Cerebellar nuclear complex (tissue), 1 donor: Measurements from ENCODE around the gene TRIM45.
"Not testable (repeated sequence)": the region's sequence is repeated elsewhere in the genome, so short reads cannot be mapped to it uniquely, and the experiment has no call there.

Experiments used
- DNase-seq, 2 experiments: peaks; one replicate each; lab custom pipeline; 2025; lab: John Stamatoyannopoulos, UW

Gene TRIM45, protein sequence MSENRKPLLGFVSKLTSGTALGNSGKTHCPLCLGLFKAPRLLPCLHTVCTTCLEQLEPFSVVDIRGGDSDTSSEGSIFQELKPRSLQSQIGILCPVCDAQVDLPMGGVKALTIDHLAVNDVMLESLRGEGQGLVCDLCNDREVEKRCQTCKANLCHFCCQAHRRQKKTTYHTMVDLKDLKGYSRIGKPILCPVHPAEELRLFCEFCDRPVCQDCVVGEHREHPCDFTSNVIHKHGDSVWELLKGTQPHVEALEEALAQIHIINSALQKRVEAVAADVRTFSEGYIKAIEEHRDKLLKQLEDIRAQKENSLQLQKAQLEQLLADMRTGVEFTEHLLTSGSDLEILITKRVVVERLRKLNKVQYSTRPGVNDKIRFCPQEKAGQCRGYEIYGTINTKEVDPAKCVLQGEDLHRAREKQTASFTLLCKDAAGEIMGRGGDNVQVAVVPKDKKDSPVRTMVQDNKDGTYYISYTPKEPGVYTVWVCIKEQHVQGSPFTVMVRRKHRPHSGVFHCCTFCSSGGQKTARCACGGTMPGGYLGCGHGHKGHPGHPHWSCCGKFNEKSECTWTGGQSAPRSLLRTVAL

DNA sequence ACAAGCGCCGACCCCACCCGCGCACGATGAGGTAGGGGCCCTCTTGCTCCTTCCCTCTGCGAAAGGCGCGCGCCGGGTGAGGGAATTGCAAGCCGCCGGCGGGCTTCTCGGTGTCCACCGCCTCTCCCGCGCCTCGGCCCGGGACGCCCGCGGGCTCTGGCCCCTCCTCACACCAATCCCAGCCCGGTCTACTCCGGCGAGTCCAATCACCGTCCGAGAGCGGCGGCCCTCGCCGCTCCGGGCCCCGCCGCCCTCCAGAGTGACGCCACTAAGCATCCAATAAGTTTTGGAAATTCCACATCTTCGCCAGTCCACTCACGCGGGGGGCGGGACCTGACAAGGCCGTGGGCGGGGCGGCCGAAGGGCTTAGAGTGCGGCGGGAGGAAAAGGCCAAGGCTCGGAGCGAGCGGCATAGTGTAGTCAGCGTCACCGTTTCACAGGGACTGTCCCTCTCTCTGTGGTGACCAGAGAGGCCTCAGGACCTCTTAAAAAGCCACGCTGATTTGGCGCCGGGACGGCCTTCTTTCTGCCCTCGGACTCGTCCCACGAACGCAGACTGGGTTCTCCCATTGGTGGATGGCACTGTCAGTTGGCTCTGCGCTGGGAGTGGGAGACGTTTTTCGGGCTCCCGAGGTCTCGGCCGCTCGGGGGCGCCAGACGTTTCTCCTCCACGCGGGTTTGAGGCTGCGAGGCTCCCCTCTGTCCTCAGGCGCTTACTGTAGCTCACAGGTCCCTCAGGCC lies at the start of gene TRIM45:
Gene TRIM45, minus strand, starts transcription at position 161 of the 741 bp plus-strand sequence. CDS start 548 bp downstream, outside the sequence.
- DNase-seq, result peak; percentile 83 to 90

DNA sequence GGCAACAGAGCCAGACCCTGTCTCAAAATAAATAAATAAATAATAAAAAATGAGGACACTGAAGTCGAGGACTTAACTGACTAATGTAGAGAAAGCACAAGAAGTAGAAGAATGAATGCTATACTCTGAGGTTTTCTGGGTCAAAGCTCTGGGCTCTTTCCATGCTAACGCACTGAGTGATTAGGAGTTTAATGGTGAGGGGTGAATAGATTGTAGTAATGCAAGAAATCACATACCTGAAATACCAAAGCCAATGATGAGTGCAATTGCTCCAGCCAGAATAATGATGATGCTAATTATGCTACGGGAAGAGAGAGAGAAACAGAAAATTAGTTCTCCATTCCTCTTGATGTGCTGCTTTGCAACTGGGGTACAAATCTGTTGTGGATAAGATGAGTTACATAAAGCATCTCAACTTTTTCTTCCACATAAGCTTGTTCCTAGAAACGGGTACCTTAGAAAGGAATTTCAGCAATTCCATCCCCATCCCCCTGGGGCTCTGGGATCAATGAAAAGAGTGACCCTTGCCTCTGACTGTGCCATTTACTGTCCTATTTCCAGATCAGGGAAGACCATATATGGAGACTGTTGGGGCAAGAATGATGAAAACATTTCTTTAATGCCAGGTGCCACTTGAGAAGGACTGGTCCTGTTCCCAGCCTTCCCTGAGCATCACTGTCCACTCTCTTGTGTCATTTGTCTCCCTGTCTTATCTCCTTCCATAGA lies 48.5 kb upstream of the TRIM45 start:
- no peak for DNase-seq

DNA sequence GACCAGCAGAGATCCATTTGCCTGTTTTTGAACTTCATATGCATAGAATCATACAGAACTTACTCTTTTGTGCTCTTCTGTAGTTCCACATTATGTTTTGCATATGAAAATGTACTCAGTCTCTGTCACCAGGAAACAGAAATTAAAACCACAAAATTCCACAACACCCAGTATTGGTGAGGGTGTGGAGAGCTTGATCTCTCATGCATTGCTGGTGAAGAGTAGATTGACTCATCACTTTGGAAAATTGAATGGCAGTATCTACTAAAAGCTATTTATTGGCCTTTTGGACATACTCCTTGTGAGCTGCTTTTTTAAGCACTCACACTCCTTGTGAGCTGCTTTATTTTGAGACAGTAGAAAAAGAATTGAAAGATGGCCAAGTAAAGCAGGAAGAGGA lies 45.9 kb upstream of the TRIM45 start:
- DNase-seq, result no peak

DNA sequence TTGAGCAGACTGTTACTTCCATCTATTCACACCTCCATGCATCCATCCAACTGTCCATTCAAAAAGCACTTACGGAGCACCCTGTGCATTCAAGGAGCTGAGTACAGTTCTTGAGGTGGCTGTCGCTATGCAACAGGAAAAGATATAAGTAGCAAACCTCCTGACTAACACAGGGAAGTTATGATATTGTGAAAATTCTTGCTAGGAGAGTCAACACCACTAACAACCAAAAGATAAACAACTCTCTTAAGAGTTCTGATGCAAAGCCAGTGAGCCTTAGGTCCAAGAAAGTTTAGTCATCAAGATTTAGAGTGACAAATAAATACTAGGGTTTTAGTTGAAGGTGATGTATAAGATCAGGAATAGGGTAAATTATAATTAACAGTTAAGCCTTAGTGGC lies 44.5 kb upstream of the TRIM45 start:
- DNase-seq, result no peak

DNA sequence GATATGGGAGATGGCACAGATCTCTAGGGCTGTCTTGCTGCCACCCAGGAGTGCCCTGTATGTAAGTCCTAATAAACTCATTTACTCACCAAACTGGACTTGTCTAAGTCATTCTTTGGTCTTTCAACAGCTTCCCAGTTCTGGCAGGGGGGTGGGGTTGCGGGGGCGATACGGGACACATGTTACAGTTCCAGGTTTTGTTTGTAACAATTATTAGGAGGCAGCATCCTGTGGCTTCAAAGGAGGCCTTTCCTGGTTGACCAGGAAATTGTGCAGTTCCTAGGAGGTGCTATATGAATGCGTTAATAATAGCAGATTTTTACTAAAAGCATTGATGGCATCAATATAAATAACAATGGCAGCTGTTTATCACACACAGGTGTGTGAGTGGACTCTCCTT lies 42.7 kb upstream of the TRIM45 start:
- no peak for DNase-seq

DNA sequence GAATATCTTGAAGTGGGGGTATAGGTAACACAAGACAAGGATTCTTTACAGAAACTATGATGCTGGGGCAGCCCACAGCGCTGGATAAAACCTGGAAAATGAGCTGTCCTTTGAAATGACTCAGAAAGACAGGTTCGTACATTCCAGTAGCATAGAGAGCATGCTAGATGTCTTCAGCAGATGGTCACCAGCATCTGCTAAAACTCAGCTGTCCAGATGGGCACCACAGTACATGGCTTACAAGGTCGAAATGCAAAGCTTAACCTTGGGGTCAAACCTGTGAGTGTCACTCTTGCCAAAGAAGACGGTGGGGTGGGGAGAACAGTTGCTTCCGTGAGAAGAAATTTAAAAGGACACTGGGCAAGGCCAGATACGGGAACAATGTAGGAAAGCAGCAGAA lies 41.3 kb upstream of the TRIM45 start:
- DNase-seq, result no peak

DNA sequence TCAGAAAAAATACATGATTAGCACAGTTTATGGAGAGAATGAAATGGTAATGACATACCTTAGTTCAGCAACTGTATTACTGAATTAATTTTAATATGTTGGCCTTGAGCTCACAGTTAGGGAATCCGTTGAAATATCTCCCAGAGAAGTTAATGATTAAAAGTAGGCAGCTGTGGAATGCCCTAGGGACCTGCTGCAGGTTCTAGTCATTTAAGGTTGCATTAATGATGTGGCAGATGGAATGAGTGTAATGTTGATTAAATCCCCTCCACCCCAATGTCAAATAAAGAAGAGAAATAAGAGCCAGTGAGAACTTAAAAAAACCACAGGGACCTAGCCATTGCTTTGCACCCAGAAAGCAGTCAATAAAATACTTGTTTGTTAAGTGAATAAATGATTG lies 40.3 kb upstream of the TRIM45 start:
- DNase-seq, result no peak

DNA sequence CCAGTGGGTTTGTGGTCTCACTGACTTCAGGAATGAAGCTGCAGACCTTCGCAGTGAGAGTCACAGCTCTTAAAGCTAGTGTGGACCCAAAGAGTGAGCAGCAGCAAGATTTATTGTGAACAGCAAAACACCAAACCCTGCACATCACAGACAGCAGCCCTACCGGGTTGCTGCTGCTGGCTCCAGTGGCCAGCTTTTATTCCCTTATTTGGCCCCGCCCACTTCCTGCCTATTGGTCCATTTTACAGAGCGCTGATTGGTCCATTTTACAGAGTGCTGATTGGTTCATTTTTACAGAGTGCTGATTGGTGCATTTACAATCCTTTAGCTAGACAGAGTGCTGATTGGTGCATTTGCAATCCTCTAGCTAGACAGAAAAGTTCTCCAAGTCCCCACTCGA lies 29.8 kb upstream of the TRIM45 start:
- DNase-seq, result not testable (repeated sequence)

DNA sequence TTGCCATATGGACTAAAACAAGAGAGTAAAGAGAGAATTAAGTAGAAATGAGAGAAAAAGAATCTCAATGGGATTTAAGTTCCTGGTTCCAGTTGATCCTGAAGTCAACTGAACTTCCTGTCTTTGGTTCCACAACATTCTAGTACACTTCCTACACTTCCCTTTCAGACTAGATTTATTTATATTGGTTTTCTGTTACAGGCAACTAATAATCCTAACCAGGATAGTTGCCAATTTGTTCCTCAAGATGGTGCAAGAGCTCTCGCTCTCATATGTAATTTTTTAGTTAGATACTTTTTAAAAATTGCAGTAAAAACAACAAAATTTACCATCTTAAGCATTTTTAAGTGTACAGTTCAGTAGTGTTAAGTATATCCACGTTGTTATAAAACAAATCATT lies 28.8 kb upstream of the TRIM45 start:
- no peak for DNase-seq

DNA sequence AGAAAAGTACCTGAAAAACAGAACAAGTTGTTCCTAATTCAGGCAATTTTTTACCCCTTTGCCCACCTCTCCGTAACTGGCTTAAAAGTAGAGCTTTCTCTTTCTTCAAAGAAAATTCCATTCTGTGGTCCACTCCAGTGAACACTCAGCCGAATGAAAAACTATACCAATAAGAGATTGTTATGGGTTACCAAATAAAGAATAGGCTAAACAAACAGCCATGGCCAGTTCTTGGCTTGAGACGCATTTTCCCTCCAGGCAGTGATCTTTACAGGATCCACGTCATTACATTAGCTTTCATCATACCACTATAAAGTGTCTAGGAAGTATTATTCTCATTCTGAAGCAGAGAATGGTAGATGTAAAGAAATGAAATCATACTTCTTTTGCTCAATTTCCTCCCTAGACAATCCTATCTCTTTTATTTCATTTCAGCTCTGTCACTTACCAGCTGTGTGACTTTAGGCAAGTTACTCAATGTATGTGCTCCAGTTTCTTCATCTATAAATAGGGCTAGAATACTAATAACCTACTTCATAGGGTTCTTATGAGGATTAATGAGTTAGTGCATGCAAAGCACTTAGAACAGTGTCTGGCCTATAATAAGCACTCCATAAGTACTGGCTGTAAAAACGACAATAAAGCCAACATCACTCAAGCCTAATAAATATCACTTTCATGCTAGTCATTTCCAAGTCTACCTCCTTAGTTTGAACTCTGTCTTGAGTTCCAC lies 26.5 kb upstream of the TRIM45 start:
- no peak for DNase-seq

DNA sequence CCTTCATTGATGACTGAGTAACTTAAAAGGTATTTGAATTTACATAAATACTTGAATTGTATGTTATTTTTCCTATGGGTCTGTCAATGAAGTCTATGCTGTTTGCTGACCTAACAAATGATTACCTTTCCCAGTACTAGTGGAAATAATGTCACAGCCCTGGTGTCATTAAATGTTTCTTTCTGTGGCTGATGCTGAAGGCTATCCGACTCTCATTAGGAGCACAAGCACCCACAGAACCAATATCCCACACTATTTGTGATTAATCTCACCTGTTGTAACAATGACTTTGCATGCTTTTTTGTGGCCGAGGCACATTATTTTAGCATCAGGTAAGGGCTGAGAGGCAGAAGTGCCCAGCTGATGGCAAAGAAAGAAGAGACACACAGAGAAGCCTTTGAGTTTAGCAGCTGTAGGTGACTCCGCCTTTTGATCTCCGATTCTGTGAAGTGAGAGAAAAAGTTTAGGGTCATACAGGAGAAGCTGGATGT lies 25.8 kb upstream of the TRIM45 start:
- no peak for DNase-seq

DNA sequence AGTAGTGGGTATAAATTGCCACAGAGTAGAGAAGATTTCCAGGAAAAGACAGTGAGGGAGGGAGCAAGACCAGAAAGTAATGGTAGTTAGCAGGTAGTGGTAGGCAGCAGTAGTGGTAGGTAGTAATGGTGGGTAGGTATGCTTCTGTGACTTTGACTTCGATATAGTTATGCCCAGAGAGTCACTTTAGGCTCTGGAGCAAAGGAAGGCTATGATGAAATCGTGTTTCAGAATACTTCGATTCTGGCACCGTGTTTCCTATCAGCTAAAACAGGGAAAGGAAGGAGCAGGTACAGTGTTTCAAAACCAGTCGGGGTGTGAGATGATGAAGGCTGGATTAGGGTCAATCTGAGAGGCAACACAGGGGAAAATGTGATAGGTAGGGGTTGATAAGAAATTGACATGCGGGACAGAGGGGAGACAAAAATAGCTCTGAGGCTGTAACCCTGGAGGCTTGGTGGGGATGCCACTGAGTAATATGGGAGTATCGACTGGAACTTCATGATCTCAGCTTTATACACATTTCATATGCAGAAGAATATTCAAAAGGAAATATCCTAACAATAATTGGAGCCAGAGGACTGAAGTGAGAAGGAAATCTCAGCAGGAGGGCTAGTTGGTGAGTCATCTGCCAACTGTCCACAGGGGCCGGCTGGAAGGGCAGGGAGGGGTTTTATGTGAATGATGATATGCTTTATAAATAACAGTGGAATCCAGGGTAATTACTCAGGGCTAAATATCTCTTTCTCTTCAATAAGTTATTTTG lies 25.2 kb upstream of the TRIM45 start:
- no peak for DNase-seq

DNA sequence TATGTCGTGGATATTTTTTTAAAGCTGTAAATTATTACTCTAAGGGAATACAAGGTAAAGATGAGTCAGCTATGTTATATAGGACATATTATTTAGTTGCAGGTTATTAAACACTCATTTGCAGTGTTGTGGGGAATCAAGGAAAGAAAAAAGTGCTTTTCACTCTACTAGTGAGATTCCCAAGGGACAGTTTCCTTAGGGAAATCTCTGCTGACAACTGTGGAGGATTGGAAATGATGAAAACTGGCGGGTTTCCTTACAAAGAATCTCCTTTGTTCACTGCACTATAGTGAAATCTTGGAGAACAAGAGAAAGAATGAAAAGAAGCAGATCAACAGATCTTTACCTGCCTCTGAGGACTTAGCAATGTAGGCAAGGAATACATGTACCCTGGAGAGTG lies 24.5 kb upstream of the TRIM45 start:
- DNase-seq, result no peak

DNA sequence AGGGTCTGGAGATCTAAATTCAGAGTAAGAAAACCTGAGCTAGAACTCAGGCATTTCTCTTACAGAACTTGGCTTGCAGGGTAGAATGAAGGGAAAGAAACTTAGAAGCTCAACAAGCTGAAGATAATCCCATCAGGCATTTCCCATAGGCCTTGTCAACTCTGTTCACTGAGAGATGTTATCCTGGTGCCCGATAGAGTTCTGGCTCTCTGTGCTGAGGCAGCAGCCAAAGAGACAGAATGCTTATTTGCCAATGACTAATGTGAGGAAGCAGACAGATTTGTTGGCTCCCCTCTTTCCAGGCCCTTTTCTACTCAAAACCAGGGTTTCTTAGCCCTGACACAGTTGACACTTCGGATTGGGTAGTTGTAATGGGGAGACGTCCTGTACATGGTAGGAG lies 22.3 kb upstream of the TRIM45 start:
- DNase-seq, result no peak

DNA sequence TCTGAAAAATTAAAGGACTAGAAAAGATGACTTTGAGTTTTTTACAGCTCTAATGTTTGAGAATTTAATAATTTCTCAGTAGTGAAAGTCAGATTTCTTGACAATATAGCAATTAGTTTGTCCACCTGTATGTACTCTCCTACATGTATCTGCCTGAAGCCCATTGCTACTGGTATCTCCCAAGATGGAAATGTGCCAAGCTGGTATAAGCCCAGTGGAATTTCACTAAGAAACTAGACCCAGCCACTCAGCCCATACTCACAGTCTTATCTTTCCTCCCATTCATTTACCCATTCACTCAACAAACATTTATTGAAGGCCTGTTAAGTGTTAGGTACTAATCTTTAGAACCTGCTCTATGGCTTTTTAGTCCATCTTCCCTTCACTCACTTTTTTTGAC lies 21.6 kb upstream of the TRIM45 start:
- DNase-seq, result no peak

DNA sequence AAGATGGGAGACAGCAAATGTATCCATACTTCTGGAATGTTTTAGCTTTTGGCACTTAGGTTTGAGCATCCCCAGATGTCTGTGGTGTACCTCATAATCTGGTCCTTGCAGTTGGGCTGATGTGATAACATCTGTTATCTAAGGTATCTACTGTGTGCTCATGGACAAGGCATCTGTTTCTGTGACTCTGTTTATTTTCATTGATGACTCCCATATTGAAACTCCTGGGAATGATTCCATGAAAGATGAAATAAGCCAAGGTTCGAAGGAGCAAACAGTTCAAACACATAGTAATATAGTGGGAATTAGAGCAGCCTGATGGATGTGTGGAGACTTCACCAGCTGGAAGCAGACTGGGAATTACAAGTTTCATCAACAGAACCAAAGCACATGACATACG lies 20.7 kb upstream of the TRIM45 start:
- DNase-seq, result no peak

DNA sequence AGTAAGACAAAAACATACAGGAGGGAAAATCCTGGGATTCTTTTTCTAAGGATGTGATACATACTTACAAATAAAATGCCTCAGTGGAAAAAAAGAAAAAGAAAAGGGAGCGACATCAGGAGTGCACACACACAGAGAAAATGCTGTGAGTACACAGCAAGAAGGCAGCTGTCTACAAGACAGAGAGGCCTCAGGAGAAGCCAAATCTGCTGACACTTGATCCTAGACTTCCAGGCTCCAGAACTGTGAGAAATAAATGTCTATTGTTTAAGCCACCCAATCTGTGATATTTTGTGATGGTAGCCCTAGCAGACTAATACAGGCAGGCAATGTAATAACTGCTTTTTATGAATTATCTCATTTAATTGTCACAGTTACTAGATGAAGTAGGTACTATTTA lies 17.0 kb upstream of the TRIM45 start:
- DNase-seq, result no peak

DNA sequence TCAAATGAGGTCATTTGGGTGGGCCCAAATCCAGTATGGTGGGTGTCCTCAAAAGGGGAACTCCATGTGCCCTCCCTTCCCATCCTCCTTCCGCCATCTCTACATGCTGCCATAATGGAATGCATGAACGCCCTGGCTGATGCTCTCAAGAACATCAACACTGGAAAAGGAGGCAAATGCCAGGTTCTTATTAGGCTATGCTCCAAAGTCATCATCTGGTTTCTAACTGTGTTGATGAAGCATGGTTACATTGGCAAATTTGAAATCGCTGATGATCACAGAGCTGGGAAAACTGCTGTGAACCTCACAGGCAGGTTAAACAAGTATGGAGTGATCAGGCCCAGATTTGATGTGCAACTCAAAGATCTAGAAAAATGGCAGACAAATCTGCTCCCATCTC lies 16.6 kb upstream of the TRIM45 start:
- DNase-seq, result no peak

DNA sequence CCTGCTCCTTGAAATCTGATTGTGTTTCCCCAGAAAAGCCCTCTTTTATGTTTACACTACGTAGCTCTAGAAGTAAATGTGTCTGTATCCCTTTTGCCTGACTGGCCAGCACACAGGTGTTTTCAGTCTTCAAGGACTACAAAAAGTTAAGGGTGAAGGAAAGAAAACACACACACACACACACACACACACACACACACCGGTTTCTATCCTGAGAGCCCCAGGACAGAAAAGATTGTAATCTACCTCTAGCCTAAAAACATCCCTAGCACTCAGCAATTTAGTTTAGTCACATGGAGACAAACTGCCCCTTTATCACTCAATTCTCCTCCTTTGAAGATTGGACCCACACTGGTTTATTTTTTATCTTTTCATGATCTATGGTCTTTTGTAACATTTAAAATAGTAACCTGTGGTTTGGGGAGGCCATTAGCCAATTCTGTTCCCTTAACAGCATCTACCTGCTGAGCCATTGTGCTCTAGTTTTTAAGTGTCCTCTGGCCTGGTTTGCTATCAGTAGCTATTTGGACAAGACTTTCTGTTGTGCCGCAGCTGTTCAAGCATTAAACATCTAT lies 15.8 kb upstream of the TRIM45 start:
- DNase-seq, result no peak

DNA sequence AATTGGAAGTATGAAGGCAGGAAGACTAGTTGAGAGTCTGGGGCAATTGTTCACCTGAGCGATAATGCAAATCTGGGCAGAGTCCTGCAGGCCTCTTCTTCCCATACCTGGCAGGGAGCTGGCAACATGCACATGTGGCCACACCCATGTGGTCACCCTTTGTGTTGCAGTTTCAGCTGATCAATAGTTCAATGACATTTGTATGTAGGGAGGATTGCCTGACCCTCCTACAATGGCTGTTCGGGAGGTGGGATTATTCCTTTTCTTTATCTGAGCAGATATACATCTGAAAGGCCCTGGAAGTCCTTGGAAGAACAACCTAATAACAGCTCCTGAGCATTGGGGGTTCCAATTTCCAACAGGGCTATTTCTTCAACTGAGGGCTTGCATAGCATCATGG lies 15.2 kb upstream of the TRIM45 start:
- DNase-seq, result no peak
